Measurements from ENCODE around the gene ARID5B. TPM values are rescaled to one million over a fixed set of nuclear protein-coding genes. Genes with fewer than 3 reads are reported as not detected.

ARID5B gene
- total and polyA plus RNA-seq, 2 experiments from 2014 or later, result 1.3 to 1.6 TPM

- peaks cover 50% of the 10 kb centered on the region for H3K27me3 ChIP-seq (ENCODE audit: insufficient read depth)
- H3K9me2 ChIP-seq (ENCODE audit: insufficient read depth), result no peaks in the 10 kb centered on the region
- no peaks in the 10 kb centered on the region for H3K36me3 ChIP-seq (ENCODE audit: insufficient read depth)
- no peaks in the 10 kb centered on the region; the same call in 2 of the 3 replicates for H3K36me3 Mint-ChIP-seq (ENCODE audit: low read depth)
- H2AFZ ChIP-seq, result no peak overlapping the region
- H3K79me2 ChIP-seq (replicated peaks; ENCODE audit: insufficient read depth), result no peaks in the 10 kb centered on the region
- no peaks in the 10 kb centered on the region for H4K20me1 ChIP-seq (replicated peaks; ENCODE audit: insufficient read depth)
- no peaks in the 10 kb centered on the region for H3F3A ChIP-seq (replicated peaks; ENCODE audit: low read depth)
- peak overlapping the region; percentile 93 for H3K4me3 Mint-ChIP-seq
- no peak overlapping the region for H3K27ac Mint-ChIP-seq
- H3K9me3 Mint-ChIP-seq, result no peaks in the 10 kb centered on the region
- H3K27me3 Mint-ChIP-seq (ENCODE audit: insufficient read depth, low read depth, poor library complexity), result peaks cover 53% of the 10 kb centered on the region
- no peak overlapping the region for H3K27ac ChIP-seq (ENCODE audit: low read depth)
- peak overlapping the region; percentile 76 for H3K4me3 ChIP-seq
- peaks cover 33% of the 10 kb centered on the region for H3K4me1 ChIP-seq (ENCODE audit: insufficient read depth)
- peak overlapping the region; percentile 99 for H3K4me2 ChIP-seq
- no peak for DNase-seq (ENCODE audit: low spot score)
- TF ChIP-seq ZNF462 (CRISPR knock-in tag; IDR thresholded peaks at IDR 0.05), result no peak
- TF ChIP-seq EZH2 (IDR thresholded peaks at IDR 0.05; ENCODE audit: low read depth, unreplicated experiment), result no peak
- no peak for TF ChIP-seq CREB1 (CRISPR knock-in tag; IDR thresholded peaks at IDR 0.05; ENCODE audit: low read depth)
- no peak for TF ChIP-seq ETS1 (IDR thresholded peaks at IDR 0.05)
- no peak for TF ChIP-seq POLR2AphosphoS5 (IDR thresholded peaks at IDR 0.05; ENCODE audit: low read depth)
- no peak for TF ChIP-seq CTCF (conservative IDR thresholded peaks at IDR 0.05; ENCODE audit: low read depth in 2 of 2)
- TF ChIP-seq REST (IDR thresholded peaks at IDR 0.05; ENCODE audit: unreplicated experiment), result no peak
- no peak for TF ChIP-seq JUNB (IDR thresholded peaks at IDR 0.05; ENCODE audit: unreplicated experiment)
- no peak for TF ChIP-seq NANOG (IDR thresholded peaks at IDR 0.05; ENCODE audit: borderline replicate concordance)
- no peak for TF ChIP-seq STAT1 (IDR thresholded peaks at IDR 0.05; ENCODE audit: unreplicated experiment)
- TF ChIP-seq EZH2phosphoT487 (IDR thresholded peaks at IDR 0.05; ENCODE audit: unreplicated experiment), result no peak
- no peak for TF ChIP-seq ZNF114 (CRISPR knock-in tag; IDR thresholded peaks at IDR 0.05)
- no peak for TF ChIP-seq ZNF331 (CRISPR knock-in tag; IDR thresholded peaks at IDR 0.05; ENCODE audit: low read depth)
- H3K4me1 Mint-ChIP-seq, result peaks cover 44% of the 10 kb centered on the region
- no peak for ATAC-seq
Observed at GRCh38 chr10:61899663-61899996, 1.9 kb upstream of the ARID5B start.

Data from GM23338 (cell line).